ENCODE data around the gene SLC25A43.
"Not testable (repeated sequence)": the region's sequence is repeated elsewhere in the genome, so short reads cannot be mapped to it uniquely, and the experiment has no call there.

SLC25A43 gene

DNA sequence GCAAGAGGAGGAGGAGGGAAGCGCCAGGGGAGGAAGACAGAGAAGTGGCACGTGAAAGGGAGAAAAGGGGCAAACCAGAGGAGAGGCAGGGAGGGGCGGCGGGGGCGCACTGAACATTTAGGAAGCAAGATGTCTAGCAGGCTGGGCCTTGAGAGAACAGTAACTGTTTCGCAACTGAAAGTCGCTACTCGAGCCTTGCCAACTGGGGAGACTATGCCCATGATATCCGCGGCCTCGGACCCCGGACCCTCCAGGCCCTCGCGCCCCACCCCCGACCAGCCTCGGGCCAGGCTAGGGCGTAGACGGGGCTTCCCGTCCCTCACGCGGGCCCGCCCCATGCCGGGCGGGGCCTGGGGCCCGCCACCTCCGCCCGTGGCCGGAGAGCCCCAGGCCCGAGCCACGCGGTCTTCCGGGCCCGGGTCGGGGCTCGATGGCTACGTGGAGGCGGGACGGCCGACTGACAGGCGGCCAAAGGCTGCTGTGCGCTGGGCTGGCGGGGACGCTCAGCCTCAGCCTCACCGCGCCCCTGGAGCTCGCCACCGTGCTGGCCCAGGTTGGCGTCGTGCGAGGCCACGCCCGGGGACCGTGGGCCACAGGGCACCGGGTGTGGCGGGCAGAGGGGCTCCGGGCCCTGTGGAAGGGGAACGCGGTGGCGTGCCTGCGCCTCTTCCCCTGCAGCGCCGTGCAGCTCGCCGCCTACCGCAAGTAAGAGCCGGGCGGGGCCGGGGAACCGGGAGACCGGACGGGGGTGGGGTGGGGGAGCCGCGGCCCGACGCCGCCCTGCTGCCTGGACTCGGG lies at the start of gene SLC25A43:
TSS of gene SLC25A43 (plus strand) at position 363 of the 798 bp plus-strand sequence. CDS start at position 431, 68 bp downstream.
- peak within 1 kb of the TSS; percentile 80 for H3K4me3 ChIP-seq (ENCODE audit: low read depth, low read length)
- DNase-seq (ENCODE audit: low read depth), result peak; percentile 58
- no peak for TF ChIP-seq CTCF (IDR thresholded peaks at IDR 0.05; ENCODE audit: insufficient read depth, low read depth, low read length, missing control alignments)

GRCh38 chrX:119359618-119360382 lies 39.3 kb upstream of the SLC25A43 start:
- no peak for TF ChIP-seq CTCF (IDR thresholded peaks at IDR 0.05; ENCODE audit: insufficient read depth, low read depth, low read length, missing control alignments)
- DNase-seq (ENCODE audit: low read depth), result no peak
- H3K4me3 ChIP-seq (ENCODE audit: low read depth, low read length), result no peak overlapping the region

GRCh38 chrX:119361451-119361850 lies 37.7 kb upstream of the SLC25A43 start:
- not testable (repeated sequence) for H3K4me3 ChIP-seq (ENCODE audit: low read depth, low read length); DNase-seq (ENCODE audit: low read depth)

DNA sequence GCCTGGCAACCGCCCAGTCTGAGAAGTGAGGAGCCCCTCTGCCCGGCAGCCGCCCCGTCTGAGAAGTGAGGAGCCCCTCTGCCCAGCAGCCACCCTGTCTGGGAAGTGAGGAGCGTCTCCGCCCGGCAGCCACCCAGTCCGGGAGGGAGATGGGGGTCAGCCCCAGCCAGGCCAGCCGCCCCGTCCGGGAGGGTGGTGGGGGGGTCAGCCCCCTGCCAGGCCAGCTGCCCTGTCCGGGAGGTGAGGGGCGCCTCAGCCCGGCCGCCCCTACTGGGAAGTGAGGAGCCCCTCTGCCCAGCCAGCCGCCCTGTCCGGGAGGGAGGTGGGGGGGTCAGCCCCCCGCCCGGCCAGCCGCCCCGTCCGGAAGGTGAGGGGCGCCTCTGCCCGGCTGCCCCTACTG lies 37.1 kb upstream of the SLC25A43 start:
- H3K4me3 ChIP-seq (ENCODE audit: low read depth, low read length); DNase-seq (ENCODE audit: low read depth): not testable (repeated sequence)

GRCh38 chrX:119363391-119363790 lies 35.7 kb upstream of the SLC25A43 start:
- H3K4me3 ChIP-seq (ENCODE audit: low read depth, low read length), result no peak overlapping the region
- TF ChIP-seq CTCF (IDR thresholded peaks at IDR 0.05; ENCODE audit: insufficient read depth, low read depth, low read length, missing control alignments), result no peak
- no peak for DNase-seq (ENCODE audit: low read depth)

DNA sequence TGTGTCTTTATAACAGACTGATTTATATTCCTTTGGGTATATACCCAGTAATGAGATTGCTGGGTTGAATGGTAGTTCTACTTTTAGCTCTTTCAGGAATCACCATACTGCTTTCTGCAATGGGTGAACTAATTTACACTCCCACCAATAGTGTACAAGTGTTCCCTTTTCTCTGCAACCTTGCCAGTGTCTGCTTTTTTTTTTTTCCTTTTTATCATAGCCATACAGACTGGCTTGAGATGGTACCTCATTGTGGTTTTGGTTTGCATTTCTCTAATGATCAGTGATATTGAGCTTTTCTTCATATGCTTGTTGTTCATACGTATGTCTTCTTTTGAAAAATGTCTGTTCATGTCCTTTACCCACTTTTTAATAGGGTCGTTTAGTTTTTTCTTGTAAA lies 27.3 kb upstream of the SLC25A43 start:
- not testable (repeated sequence) for H3K4me3 ChIP-seq (ENCODE audit: low read depth, low read length)

DNA sequence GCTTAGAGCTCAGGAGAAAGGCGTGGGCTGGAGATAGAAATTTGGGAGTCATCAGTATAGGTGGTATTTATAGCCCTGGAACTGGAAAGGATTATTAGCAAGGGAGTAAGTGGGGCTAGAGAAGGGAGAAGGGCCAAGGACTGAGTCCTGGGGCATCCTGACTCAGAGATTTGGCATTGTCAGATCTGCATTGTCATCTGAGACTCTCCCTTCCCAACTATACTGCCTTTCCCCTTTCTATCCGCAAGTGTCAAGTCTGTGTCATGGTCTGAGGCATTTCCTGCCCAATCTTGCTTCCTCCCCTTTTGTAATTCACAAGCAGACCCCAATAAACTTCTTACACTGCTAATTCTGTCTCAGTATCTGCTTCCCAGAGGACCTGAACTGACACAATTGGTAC lies 24.4 kb upstream of the SLC25A43 start:
- no peak overlapping the region for H3K4me3 ChIP-seq (ENCODE audit: low read depth, low read length)
- DNase-seq (ENCODE audit: low read depth), result no peak
- TF ChIP-seq CTCF (IDR thresholded peaks at IDR 0.05; ENCODE audit: insufficient read depth, low read depth, low read length, missing control alignments), result no peak

More for the DNA sequence above, 27.3 kb upstream of the SLC25A43 start:
- DNase-seq (ENCODE audit: low read depth), result not testable (repeated sequence)

GRCh38 chrX:119375561-119375960 lies 23.6 kb upstream of the SLC25A43 start:
- no peak overlapping the region for H3K4me3 ChIP-seq (ENCODE audit: low read depth, low read length)
- no peak for DNase-seq (ENCODE audit: low read depth)
- TF ChIP-seq CTCF (IDR thresholded peaks at IDR 0.05; ENCODE audit: insufficient read depth, low read depth, low read length, missing control alignments), result no peak

Measured in GM12865 (cell line).